ENCODE measurements around the gene JARID2.
"Not testable (repeated sequence)": the region's sequence is repeated elsewhere in the genome, so short reads cannot be mapped to it uniquely, and the experiment has no call there.

The JARID2 gene

DNA sequence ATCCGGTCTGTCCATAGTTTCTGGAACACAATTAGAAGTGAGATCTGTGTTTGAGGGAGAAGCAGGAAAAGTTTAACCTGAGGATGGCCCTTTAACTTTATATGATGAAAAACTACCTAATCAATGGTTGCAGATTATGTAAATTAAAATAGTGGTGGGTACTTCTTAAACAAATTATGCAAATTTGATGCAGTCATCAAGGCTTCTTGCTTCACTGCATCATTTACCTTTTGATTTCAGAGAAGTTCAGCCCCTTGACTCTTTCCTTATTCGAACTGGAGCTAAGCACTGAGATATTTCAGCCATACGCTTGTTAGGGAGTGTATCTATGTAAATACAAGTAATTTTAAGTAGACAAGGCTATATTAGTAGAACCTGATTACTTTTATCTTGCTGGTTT, 73.8 kb downstream of the JARID2 start:
- peaks cover 75% of the 10 kb centered on the region for H3K4me1 ChIP-seq (ENCODE audit: insufficient read depth, low read length)
- H3K27ac ChIP-seq (ENCODE audit: low read depth, low read length): no peak overlapping the region
- no peak overlapping the region for H3K4me3 ChIP-seq (ENCODE audit: low read length)
- H3K36me3 ChIP-seq (ENCODE audit: insufficient read depth, low read length): no peaks in the 10 kb centered on the region; the same call in none of the 2 replicates
- H3K27me3 ChIP-seq (ENCODE audit: insufficient read depth, low read length): no peaks in the 10 kb centered on the region
- no peaks in the 10 kb centered on the region for H3K9me3 ChIP-seq (ENCODE audit: insufficient read depth, low read depth, low read length)
- 91% methylated on average over 3 of the region's 3 CpGs for WGBS
- H3K9ac ChIP-seq (ENCODE audit: low read depth, low read length): no peak overlapping the region

DNA sequence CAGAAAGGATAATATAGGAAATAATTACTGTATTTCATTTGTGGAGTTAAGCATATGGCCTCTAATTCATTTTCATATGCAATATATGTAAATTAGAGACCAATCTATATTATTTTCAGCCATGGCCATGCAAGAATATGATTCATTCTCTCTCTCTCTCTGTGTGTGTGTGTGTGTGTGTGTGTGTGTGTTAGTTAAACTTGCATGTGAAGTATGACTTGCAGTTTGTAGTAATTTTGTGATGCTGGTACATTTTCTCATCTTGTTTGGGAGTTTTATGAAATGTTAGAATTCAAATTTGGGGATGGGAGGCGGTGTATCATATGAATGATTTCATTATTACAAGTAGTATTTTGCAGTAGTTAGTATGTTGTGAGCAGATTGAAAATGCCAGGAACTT, 74.8 kb downstream of the JARID2 start:
- Histone ChIP-seq H3K4me1 (ENCODE audit: insufficient read depth, low read length) (peaks cover 76% of the 10 kb centered on the region), H3K4me3 (ENCODE audit: low read length) (no peak overlapping the region), H3K9me3 (ENCODE audit: insufficient read depth, low read depth, low read length) (no peaks in the 10 kb centered on the region), H3K27ac (ENCODE audit: low read depth, low read length) (no peak overlapping the region), H3K9ac (ENCODE audit: low read depth, low read length) (no peak overlapping the region), H3K27me3 (ENCODE audit: insufficient read depth, low read length) (no peaks in the 10 kb centered on the region), H3K36me3 (ENCODE audit: insufficient read depth, low read length) (no peaks in the 10 kb centered on the region; the same call in 1 of the 2 replicates)
- 100% methylated on average over 1 of the region's 1 CpG for WGBS

DNA sequence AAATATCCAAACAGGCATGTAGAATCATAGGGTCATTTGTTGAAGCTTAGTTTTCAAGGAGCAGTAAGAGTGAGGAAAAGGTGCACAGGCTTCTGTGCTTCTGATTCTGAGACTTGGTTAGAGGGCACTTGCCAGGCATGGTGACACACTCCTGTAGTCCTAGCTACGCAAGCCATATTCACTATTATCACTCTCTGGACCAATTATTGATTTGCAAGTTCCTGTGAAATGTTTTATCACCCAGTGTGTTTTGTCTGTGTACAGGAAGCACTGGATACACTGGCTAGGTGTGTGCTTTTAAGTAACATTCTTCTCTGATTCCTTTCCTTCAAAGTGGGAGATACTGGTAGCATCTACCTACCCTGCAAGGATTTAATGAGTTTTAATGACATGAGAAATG, 76.3 kb downstream of the JARID2 start:
- WGBS: 93% methylated on average over 1 of the region's 1 CpG
- Histone ChIP-seq H3K27me3 (ENCODE audit: insufficient read depth, low read length) (no peaks in the 10 kb centered on the region), H3K9ac (ENCODE audit: low read depth, low read length) (no peak overlapping the region), H3K9me3 (ENCODE audit: insufficient read depth, low read depth, low read length) (no peaks in the 10 kb centered on the region), H3K4me3 (ENCODE audit: low read length) (no peak overlapping the region), H3K36me3 (ENCODE audit: insufficient read depth, low read length) (no peaks in the 10 kb centered on the region; the same call in 1 of the 2 replicates), H3K4me1 (ENCODE audit: insufficient read depth, low read length) (peaks cover 82% of the 10 kb centered on the region), H3K27ac (ENCODE audit: low read depth, low read length) (no peak overlapping the region)

DNA sequence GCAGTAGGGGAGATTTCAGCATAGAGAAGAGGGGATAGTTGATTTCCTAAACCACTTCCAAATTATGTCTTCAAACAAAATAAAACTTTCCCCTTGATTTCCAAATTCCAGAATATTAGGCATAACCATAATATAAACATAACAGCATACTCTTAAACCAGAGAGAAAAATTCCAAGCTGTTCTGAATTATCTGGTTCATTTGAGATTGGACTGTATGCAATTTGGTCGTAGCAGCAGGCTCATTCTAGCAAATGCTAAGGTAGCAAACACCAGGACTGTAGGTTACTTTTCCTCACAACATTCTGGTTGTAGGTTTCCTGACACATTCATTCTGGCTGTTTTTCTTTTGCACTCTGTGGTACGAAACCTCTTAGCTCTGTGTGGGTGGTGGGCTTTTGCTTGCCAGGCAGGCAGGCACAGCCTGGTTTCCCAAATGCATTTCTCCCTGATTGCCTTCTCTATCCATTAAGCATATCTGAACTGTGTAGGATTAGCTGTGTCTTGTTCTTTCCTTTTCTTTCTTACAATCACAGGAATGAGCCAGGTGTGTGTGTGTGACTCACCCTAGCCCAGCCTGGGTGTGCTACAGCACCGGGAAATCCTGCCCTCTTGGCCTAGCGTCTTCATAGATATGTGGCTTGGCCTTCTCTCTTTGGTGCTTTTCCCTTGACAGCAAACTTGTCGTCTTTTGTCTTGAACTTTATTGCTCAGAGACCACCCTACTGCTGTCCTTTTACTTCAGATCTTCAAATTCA, 77.1 kb downstream of the JARID2 start:
- Histone ChIP-seq H3K27ac (ENCODE audit: low read depth, low read length) (no peak overlapping the region), H3K4me3 (ENCODE audit: low read length) (no peak overlapping the region), H3K36me3 (ENCODE audit: insufficient read depth, low read length) (no peaks in the 10 kb centered on the region; the same call in 1 of the 2 replicates), H3K9ac (ENCODE audit: low read depth, low read length) (no peak overlapping the region), H3K27me3 (ENCODE audit: insufficient read depth, low read length) (no peaks in the 10 kb centered on the region), H3K9me3 (ENCODE audit: insufficient read depth, low read depth, low read length) (no peaks in the 10 kb centered on the region), H3K4me1 (ENCODE audit: insufficient read depth, low read length) (peaks cover 82% of the 10 kb centered on the region)
- WGBS: 88% methylated on average over 5 of the region's 5 CpGs

DNA sequence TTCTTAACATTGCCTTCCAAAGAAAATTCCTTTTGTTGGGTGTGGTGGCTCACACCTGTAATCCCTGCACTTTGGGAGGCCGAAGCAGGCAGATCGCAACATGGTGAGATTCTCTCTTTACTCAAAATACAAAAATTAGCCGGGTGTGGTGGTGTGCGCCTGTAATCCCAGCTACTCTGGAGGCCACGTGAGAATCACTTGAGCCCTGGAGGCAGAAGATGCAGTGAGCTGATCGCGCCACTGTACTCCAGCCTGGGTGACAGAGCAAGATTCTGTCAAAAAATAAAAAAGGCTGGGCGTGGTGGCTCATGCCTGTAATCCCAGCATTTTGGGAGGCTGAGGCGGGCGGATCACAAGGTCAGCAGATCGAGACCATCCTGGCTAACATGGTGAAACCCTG, 77.7 kb downstream of the JARID2 start:
- H3K4me3 ChIP-seq (ENCODE audit: low read length): not testable (repeated sequence)

DNA sequence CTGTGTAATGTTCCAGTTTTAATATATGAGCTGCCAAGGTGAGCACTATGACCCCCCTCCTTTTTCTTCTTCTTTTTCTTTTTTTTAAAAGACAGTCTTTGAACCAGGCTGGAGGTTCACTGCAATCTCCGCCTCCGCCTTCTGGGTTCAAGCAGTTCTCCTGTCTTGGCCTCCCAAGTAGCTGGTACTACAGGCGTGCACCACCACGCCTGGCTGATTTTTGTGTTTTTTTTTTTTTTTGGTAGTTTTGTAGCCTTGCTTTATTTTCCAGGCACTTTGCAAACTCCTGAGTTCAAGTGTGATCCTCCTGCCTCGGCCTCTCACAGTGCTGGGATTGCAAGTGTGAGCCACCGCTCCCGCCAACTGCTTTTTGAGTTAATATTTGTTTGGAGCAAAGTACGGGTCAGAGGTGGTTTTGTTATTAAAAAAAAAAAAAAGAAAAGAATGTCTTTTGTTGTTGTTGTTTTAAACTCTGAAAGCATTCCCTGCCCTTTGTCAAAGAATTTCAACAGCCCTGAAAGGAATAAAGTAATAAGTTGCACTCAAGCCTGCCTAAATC, 78.6 kb downstream of the JARID2 start:
- Histone ChIP-seq H3K4me3 (ENCODE audit: low read length) (no peak overlapping the region), H3K36me3 (ENCODE audit: insufficient read depth, low read length) (peaks cover 7% of the 10 kb centered on the region), H3K9ac (ENCODE audit: low read depth, low read length) (no peak overlapping the region), H3K4me1 (ENCODE audit: insufficient read depth, low read length) (peaks cover 82% of the 10 kb centered on the region), H3K27ac (ENCODE audit: low read depth, low read length) (no peak overlapping the region), H3K9me3 (ENCODE audit: insufficient read depth, low read depth, low read length) (no peaks in the 10 kb centered on the region), H3K27me3 (ENCODE audit: insufficient read depth, low read length) (no peaks in the 10 kb centered on the region)
- 89% methylated on average over 8 of the region's 8 CpGs for WGBS

More for the DNA sequence above, 77.7 kb downstream of the JARID2 start:
- H3K9me3 ChIP-seq (ENCODE audit: insufficient read depth, low read depth, low read length); H3K27me3 ChIP-seq (ENCODE audit: insufficient read depth, low read length); H3K27ac ChIP-seq (ENCODE audit: low read depth, low read length); H3K9ac ChIP-seq (ENCODE audit: low read depth, low read length); H3K36me3 ChIP-seq (ENCODE audit: insufficient read depth, low read length): not testable (repeated sequence)
- peaks cover 82% of the 10 kb centered on the region for H3K4me1 ChIP-seq (ENCODE audit: insufficient read depth, low read length)
- WGBS: 97% methylated on average over 11 of the region's 11 CpGs

DNA sequence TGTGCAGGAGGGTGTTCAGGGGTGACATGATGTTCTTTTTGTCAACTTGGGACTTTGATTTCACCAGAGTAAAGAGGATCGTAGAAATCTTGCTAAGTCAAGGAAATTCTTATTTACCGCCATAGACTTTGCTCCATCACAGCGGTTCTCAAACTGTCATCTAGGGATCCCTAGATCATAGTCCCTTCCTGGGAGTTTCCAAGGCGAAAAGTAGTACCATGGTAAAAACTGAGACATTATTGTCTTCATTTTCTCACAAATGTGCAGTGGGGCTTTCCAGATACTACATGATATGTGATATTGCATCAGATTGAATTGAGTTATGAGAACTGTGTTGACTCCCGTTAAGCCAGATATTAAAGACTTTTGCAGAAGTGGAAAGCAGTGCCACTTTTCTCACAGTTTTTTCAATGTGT, 79.7 kb downstream of the JARID2 start:
- 95% methylated on average over 5 of the region's 5 CpGs for WGBS
- H3K36me3 ChIP-seq (ENCODE audit: insufficient read depth, low read length): peaks cover 7% of the 10 kb centered on the region
- H3K9ac ChIP-seq (ENCODE audit: low read depth, low read length): no peak overlapping the region

DNA sequence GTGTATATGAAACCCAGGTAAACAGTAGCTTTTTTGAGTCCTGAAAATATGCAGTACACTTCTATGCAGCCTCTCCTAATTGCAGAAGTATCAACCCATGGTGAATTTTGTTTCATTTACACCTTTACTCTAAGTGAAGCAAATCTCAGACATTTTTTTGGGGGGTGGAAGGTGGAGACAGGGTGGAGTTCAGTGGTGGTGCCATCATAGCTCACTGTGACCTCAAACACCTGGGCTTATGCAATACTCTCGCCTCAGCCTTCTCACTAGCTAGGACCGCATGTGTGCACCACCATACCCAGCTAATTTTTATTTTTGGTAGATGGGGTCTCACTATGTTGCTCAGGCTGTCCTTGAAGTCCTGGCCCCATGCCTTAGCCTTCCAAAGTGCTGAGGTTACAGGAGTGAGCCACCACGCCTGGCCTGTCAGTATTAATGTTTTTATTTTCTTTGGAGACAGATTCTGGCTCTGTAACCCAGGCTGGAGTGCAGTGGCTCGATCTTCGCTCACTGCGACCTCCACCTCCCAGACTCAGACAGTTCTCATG, 80.3 kb downstream of the JARID2 start:
- H3K36me3 ChIP-seq (ENCODE audit: insufficient read depth, low read length): peaks cover 7% of the 10 kb centered on the region
- no peaks in the 10 kb centered on the region for H3K9me3 ChIP-seq (ENCODE audit: insufficient read depth, low read depth, low read length)
- WGBS: 81% methylated on average over 6 of the region's 6 CpGs
- H3K4me1 ChIP-seq (ENCODE audit: insufficient read depth, low read length): peaks cover 82% of the 10 kb centered on the region
- no peak overlapping the region for H3K27ac ChIP-seq (ENCODE audit: low read depth, low read length)
- H3K9ac ChIP-seq (ENCODE audit: low read depth, low read length): no peak overlapping the region
- no peak overlapping the region for H3K4me3 ChIP-seq (ENCODE audit: low read length)
- H3K27me3 ChIP-seq (ENCODE audit: insufficient read depth, low read length): no peaks in the 10 kb centered on the region

More for the DNA sequence above, 79.7 kb downstream of the JARID2 start:
- no peaks in the 10 kb centered on the region for H3K9me3 ChIP-seq (ENCODE audit: insufficient read depth, low read depth, low read length)
- no peak overlapping the region for H3K27ac ChIP-seq (ENCODE audit: low read depth, low read length)
- no peak overlapping the region for H3K4me3 ChIP-seq (ENCODE audit: low read length)
- H3K4me1 ChIP-seq (ENCODE audit: insufficient read depth, low read length): peaks cover 82% of the 10 kb centered on the region
- H3K27me3 ChIP-seq (ENCODE audit: insufficient read depth, low read length): no peaks in the 10 kb centered on the region

DNA sequence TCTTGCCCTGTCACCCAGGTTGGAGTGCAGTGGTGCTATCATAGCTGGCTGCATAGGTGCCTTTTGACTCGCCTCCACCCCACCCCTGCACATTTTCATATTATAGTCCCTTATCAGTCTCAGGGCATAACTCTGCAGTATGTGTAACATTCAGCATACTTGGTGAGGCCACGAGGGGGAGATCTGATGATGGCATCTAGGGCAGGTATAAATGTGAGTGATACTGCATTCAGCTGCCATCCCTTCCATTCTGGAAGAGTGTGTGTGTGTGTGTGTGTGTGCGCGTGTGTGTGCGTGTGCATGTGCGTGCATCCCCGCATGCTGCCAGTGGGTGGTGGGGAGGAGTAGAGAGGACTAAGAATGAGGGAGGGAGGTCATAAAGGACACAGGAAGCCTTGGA, 81.4 kb downstream of the JARID2 start:
- H3K9ac ChIP-seq (ENCODE audit: low read depth, low read length): no peak overlapping the region
- H3K4me3 ChIP-seq (ENCODE audit: low read length): no peak overlapping the region
- H3K9me3 ChIP-seq (ENCODE audit: insufficient read depth, low read depth, low read length): no peaks in the 10 kb centered on the region
- no peaks in the 10 kb centered on the region for H3K27me3 ChIP-seq (ENCODE audit: insufficient read depth, low read length)
- H3K36me3 ChIP-seq (ENCODE audit: insufficient read depth, low read length): peaks cover 7% of the 10 kb centered on the region
- H3K27ac ChIP-seq (ENCODE audit: low read depth, low read length): no peak overlapping the region
- 83% methylated on average over 7 of the region's 7 CpGs for WGBS
- H3K4me1 ChIP-seq (ENCODE audit: insufficient read depth, low read length): peaks cover 75% of the 10 kb centered on the region

DNA sequence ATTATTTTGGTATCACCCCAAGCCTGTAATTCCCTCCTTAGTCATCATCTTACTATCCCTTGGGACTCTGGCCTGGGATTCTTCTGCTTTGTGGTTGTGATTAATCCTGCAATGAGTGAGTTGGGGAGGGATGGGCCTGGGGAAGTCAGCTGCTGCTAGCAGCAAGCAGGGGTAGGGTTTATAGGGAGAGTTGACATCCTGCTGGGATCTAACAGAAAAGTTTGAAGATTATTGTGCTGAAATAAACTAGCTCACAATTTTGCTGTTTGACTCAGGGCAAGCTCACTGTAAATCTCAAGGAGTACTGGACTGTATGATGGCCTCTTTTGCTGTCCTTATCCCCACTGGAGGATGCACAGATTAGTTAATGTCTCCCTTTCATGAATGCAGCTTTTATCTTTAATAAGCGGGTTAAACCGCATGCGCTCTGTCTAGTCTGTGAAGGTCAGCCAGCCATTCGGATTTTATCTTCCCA, 83.4 kb downstream of the JARID2 start:
- no peaks in the 10 kb centered on the region for H3K27me3 ChIP-seq (ENCODE audit: insufficient read depth, low read length)
- H3K4me3 ChIP-seq (ENCODE audit: low read length): no peak overlapping the region
- H3K27ac ChIP-seq (ENCODE audit: low read depth, low read length): no peak overlapping the region
- 94% methylated on average over 4 of the region's 4 CpGs for WGBS
- no peak overlapping the region for H3K9ac ChIP-seq (ENCODE audit: low read depth, low read length)
- H3K4me1 ChIP-seq (ENCODE audit: insufficient read depth, low read length): peaks cover 65% of the 10 kb centered on the region
- H3K36me3 ChIP-seq (ENCODE audit: insufficient read depth, low read length): peaks cover 7% of the 10 kb centered on the region
- H3K9me3 ChIP-seq (ENCODE audit: insufficient read depth, low read depth, low read length): no peaks in the 10 kb centered on the region

DNA sequence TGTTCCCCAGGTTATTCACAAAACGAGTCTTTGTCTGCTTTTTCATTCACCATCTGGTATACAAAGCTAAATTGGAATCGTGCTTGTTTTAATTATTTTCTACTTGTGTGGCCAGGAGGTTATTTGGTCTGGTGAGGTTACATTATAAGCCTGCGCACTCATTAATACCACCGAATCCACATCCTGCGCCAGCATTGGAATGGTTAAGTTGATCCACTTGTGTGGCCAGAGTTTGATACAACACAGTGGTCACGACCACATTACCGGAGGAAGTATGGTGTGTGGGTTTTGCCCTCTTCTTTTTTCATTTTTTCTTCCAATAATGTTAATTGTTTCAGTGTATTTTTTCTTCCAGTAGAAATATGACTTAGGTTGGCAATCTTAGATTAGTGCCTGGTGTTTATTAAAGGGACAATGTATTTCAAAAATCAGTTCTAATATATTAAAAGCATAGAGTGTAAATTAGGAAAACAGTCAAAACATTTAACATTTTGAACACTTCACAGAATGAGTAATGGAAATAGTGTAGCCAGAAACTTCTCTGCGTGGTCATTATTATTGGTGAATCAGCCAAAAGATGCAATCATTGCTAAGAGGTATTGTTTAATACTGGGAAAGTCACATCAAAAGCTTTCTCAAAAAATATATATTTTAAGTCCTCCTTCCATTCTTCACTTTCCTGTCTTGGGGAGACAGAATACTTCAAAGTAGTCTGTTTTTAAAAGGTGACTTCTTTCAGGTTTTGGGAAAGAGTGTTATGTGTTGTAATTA, 84.5 kb downstream of the JARID2 start:
- Histone ChIP-seq H3K9ac (ENCODE audit: low read depth, low read length) (no peak overlapping the region), H3K36me3 (ENCODE audit: insufficient read depth, low read length) (peaks cover 7% of the 10 kb centered on the region; the same call in 1 of the 2 replicates), H3K4me1 (ENCODE audit: insufficient read depth, low read length) (peaks cover 67% of the 10 kb centered on the region), H3K4me3 (ENCODE audit: low read length) (no peak overlapping the region), H3K9me3 (ENCODE audit: insufficient read depth, low read depth, low read length) (no peaks in the 10 kb centered on the region), H3K27me3 (ENCODE audit: insufficient read depth, low read length) (no peaks in the 10 kb centered on the region), H3K27ac (ENCODE audit: low read depth, low read length) (no peak overlapping the region)
- WGBS: 84% methylated on average over 7 of the region's 8 CpGs

Data from HUES64 (cell line).